HuH-7.5 (cell line): ENCODE data around the gene NMNAT3.

ENCODE experiments used
- DNase-seq: peaks from one replicate; pipeline ENCODE4 v3.0.0; 2011; ENCODE audit warnings: low spot score

Gene NMNAT3

GRCh38 chr3:139521144-139521543, 156.6 kb downstream of the NMNAT3 start:
- DNase-seq, result no peak

- DNase-seq, result no peak
Observed at GRCh38 chr3:139519998-139520737, 157.6 kb downstream of the NMNAT3 start.

- DNase-seq, result no peak
Observed at GRCh38 chr3:139518926-139519842, 158.6 kb downstream of the NMNAT3 start.

GRCh38 chr3:139518306-139518705, 159.5 kb downstream of the NMNAT3 start:
- DNase-seq, result no peak

- DNase-seq, result no peak
Observed at GRCh38 chr3:139517321-139518065, 160.3 kb downstream of the NMNAT3 start.

- no peak for DNase-seq
Observed at GRCh38 chr3:139514741-139515140, 163.0 kb downstream of the NMNAT3 start.
